Transverse colon (tissue), 4 donors: ENCODE measurements around the gene ZNF211. TPM values are rescaled to one million over a fixed set of nuclear protein-coding genes. Genes with fewer than 3 reads are reported as not detected.

ENCODE experiments used
- DNase-seq: peaks from one replicate; pipeline ENCODE4 v3.0.0-alpha.2; 2019
- H3K27ac ChIP-seq, 4 donors: fragments of 200-600 bp; sonication (generic); 2 replicates each; pipeline ENCODE4 v1.5.1; 2016 to 2018; ENCODE audit warnings: inconsistent platforms in 4 of 4
- H3K27me3 ChIP-seq: fragments of 200-600 bp; sonication (generic); 2 replicates; pipeline ENCODE4 v1.5.1; 2017; ENCODE audit warnings: inconsistent platforms
- H3K36me3 ChIP-seq, 4 donors: fragments of 200-600 bp; sonication (generic); 2 replicates each; pipeline ENCODE4 v1.5.1; 2017 to 2019; ENCODE audit warnings: inconsistent platforms in 4 of 4
- H3K4me1 ChIP-seq, 4 donors: fragments of 200-600 bp; sonication (generic); 2 replicates each; pipeline ENCODE4 v1.5.1; 2017 to 2020; ENCODE audit warnings: inconsistent platforms in 4 of 4
- H3K4me3 ChIP-seq, 4 donors: fragments of 200-600 bp; sonication (generic); 1 replicate in 1 of 4; 2 replicates in 3 of 4; pipeline versions ENCODE4 v1.5.1 to v1.6.1; 2017 to 2019; ENCODE audit warnings: inconsistent platforms in 4 of 4
- H3K9me3 ChIP-seq, 2 donors: fragments of 200-600 bp; sonication (generic); 2 replicates each; pipeline ENCODE4 v1.5.1; 2017 to 2019; ENCODE audit warnings: inconsistent platforms in 2 of 2
- EP300 ChIP-seq: sonication (generic); formaldehyde crosslinking; IDR thresholded peaks from one replicate; pipeline ENCODE4 v1.6.1; 2017; ENCODE audit warnings: antibody characterized with exemption, low read depth
- POLR2A ChIP-seq: fragments of 450-650 bp; IDR thresholded peaks from one replicate; pipeline ENCODE4 v1.6.1; 2016; ENCODE audit warnings: antibody characterized with exemption, mild to moderate bottlenecking, moderate library complexity
- POLR2AphosphoS5 ChIP-seq, 3 donors: sonication (generic); formaldehyde crosslinking; IDR thresholded peaks; one replicate each; pipeline ENCODE4 v1.6.1; 2016; ENCODE audit warnings: antibody characterized with exemption in 3 of 3
- WGBS, 2 donors: methylation state at CpG; one replicate each; pipeline ENCODE4 v1.1.5; 2018; ENCODE audit warnings: low coverage in 1 of 2; 5-methylcytosine and 5-hydroxymethylcytosine counted together
- in situ Hi-C, 4 donors: fragments of 200-750 bp; cut with MboI; loops; one replicate each; pipeline versions ENCODE4 v1.15.0 to v1.15.1; 2017; ENCODE audit warnings: low sequenced_read_pairs in 3 of 4, low pct_ligation_motif_present in 1 of 4, low pct_unique_long_range_greater_than_20kb in 1 of 4
- intact Hi-C: fragments of 100-400 bp; cut with DNase I; formaldehyde crosslinking; loops from one replicate; pipeline ENCODE4 v1.15.1; 2023; ENCODE audit warnings: low total_unique reads
- total RNA-seq, 4 donors: library from RNA; depleted of rRNA; stranded (reverse); fragments of >200 nt; gene quantifications; one replicate each; pipeline ENCODE4 v1.1.0, GENCODE V29; 2016
- TF ChIP-seq, protein P1 (sequence below), 5 experiments: fragments of 200-600 bp in 3 of 5; fragments of 450-650 bp in 2 of 5; sonication (generic) in 3 of 5; IDR thresholded peaks; 1 replicate in 2 of 5; 2 replicates in 3 of 5; pipeline ENCODE4 v1.5.1; 2016 to 2017; ENCODE audit warnings: antibody characterized with exemption in 5 of 5, inconsistent platforms in 3 of 5, mild to moderate bottlenecking in 2 of 5, moderate library complexity in 1 of 5

ZNF211 gene
- total RNA-seq, 4 donors from 2014 or later: 5.6 to 60.1 (median 15.3) TPM

DNA sequence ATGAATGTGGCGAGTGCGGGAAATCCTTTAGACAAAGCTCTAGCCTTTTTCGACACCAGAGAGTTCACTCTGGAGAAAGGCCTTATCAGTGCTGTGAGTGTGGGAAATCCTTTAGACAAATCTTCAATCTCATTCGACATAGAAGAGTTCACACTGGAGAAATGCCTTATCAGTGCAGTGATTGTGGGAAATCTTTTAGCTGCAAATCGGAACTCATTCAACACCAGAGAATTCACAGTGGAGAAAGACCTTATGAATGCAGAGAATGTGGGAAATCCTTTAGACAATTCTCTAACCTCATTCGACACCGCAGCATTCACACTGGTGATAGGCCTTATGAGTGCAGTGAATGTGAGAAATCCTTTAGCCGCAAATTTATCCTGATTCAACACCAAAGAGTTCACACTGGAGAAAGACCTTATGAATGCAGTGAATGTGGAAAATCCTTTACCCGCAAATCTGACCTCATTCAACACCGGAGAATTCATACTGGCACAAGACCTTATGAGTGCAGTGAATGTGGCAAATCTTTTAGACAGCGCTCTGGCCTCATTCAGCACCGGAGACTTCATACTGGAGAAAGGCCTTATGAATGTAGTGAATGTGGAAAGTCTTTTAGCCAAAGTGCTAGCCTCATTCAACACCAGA lies 54.5 kb downstream of the ZNF211 start:
- intact Hi-C loops: no loop called here
- H3K27ac ChIP-seq: no peak overlapping the region
- H3K36me3 ChIP-seq: peaks cover 1 to 50% (median 28%) of the 10 kb centered on the region in 4 donors
- in situ Hi-C loops: no loop called here
- no peak for DNase-seq
- no peak overlapping the region for H3K4me3 ChIP-seq
- H3K9me3 ChIP-seq: peaks cover 66 to 93% of the 10 kb centered on the region in 2 donors
- 92 to 98% methylated on average over 4 to 12 of the region's 12 CpGs for WGBS, 2 donors
- TF ChIP-seq, protein P1, sequence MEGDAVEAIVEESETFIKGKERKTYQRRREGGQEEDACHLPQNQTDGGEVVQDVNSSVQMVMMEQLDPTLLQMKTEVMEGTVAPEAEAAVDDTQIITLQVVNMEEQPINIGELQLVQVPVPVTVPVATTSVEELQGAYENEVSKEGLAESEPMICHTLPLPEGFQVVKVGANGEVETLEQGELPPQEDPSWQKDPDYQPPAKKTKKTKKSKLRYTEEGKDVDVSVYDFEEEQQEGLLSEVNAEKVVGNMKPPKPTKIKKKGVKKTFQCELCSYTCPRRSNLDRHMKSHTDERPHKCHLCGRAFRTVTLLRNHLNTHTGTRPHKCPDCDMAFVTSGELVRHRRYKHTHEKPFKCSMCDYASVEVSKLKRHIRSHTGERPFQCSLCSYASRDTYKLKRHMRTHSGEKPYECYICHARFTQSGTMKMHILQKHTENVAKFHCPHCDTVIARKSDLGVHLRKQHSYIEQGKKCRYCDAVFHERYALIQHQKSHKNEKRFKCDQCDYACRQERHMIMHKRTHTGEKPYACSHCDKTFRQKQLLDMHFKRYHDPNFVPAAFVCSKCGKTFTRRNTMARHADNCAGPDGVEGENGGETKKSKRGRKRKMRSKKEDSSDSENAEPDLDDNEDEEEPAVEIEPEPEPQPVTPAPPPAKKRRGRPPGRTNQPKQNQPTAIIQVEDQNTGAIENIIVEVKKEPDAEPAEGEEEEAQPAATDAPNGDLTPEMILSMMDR (IDR thresholded peaks at IDR 0.05): no peak
- TF ChIP-seq POLR2AphosphoS5 (IDR thresholded peaks at IDR 0.05) (no peak), POLR2A (no peak)
- H3K4me1 ChIP-seq: peaks cover 4 to 8% (median 8%) of the 10 kb centered on the region in 4 donors
- H3K27me3 ChIP-seq: no peaks in the 10 kb centered on the region

GRCh38 chr19:57688011-57688763 lies 55.2 kb downstream of the ZNF211 start:
- no peak for TF ChIP-seq POLR2AphosphoS5 (IDR thresholded peaks at IDR 0.05)
- TF ChIP-seq POLR2A: no peak
- TF ChIP-seq, protein P1 (IDR thresholded peaks at IDR 0.05): no peak
- no peak for TF ChIP-seq EP300
- 86 to 95% methylated on average over 1 to 6 of the region's 6 CpGs for WGBS, 2 donors
- no peak for DNase-seq
- H3K9me3 ChIP-seq: peaks cover 66 to 97% of the 10 kb centered on the region in 2 donors
- no peak overlapping the region for H3K27ac ChIP-seq
- intact Hi-C loops: no loop called here
- in situ Hi-C loops: no loop called here
- H3K36me3 ChIP-seq: peaks cover 1 to 50% (median 28%) of the 10 kb centered on the region in 4 donors
- H3K27me3 ChIP-seq: no peaks in the 10 kb centered on the region
- no peak overlapping the region for H3K4me3 ChIP-seq
- H3K4me1 ChIP-seq: peaks cover 0 to 1% (median under 1%) of the 10 kb centered on the region in 4 donors

DNA sequence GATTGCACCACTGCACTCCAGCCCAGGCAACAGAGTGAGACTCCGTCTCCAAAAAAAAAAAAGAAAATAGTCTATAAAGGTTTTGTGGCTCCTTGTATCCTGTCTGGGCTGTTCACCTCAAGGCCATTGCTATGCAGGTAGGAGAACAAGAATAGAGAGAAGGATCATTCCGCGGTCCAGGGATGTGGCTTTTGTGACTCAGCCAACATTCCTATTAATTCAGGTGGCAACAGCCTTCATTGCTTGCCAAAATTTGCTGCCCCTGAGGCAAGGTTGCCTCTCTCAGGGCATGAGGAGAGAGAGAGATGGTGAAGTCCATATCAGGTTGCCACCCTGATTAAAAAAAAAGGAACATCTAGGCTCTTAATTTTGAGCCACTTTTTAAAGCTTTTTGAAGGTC lies 56.8 kb downstream of the ZNF211 start:
- H3K4me3 ChIP-seq: no peak overlapping the region
- peaks cover 1 to 39% (median 23%) of the 10 kb centered on the region in 4 donors for H3K36me3 ChIP-seq
- DNase-seq: no peak
- H3K4me1 ChIP-seq: no peaks in the 10 kb centered on the region
- H3K27ac ChIP-seq: no peak overlapping the region
- peaks cover 59 to 87% of the 10 kb centered on the region in 2 donors for H3K9me3 ChIP-seq
- intact Hi-C loops (no loop called here), in situ Hi-C loops (no loop called here)
- H3K27me3 ChIP-seq: no peaks in the 10 kb centered on the region
- WGBS, 2 donors: 97 to 100% methylated on average over 3 of the region's 3 CpGs
- no peak for TF ChIP-seq POLR2A
- TF ChIP-seq POLR2AphosphoS5 (IDR thresholded peaks at IDR 0.05): no peak
- TF ChIP-seq, protein P1 (IDR thresholded peaks at IDR 0.05): no peak
- no peak for TF ChIP-seq EP300

Other genes with a start within 250 kb of the ZNF211 start
- gene ZNF548, start 243.3 kb upstream of the ZNF211 start, total RNA-seq: 10 to 100 TPM in 2 of 4 donors, 1 to 10 TPM in 2; 4.2 to 13.1 (median 8.2) TPM
- gene ZNF17, start 222.0 kb upstream of the ZNF211 start, total RNA-seq: 10 to 100 TPM; 10.6 to 53.1 (median 13.2) TPM
- gene ZNF749, start 197.8 kb upstream of the ZNF211 start, total RNA-seq: 10 to 100 TPM in 2 of 4 donors, 1 to 10 TPM in 1, under 1 TPM in 1; 0.75 to 19.1 (median 7.1) TPM
- gene VN1R1, start 176.0 kb upstream of the ZNF211 start, total RNA-seq: 10 to 100 TPM in 1 of 4 donors, under 1 TPM in 1, not detected in 2; 0.14 to 13.8 TPM
- gene ZNF772, start 155.6 kb upstream of the ZNF211 start, total RNA-seq: 10 to 100 TPM in 1 of 4 donors, 1 to 10 TPM in 2, under 1 TPM in 1; 0.75 to 25.9 (median 6.0) TPM
- gene ZNF419, start 145.4 kb upstream of the ZNF211 start, total RNA-seq: 1 to 10 TPM; 1.6 to 6.8 (median 5.1) TPM
- 10 to 100 TPM in 1 of 4 donors, 1 to 10 TPM in 3; 4.5 to 11.0 (median 5.9) TPM for gene ZNF773, start 133.2 kb upstream of the ZNF211 start, total RNA-seq
- 1 to 10 TPM; 1.9 to 5.2 (median 4.8) TPM for gene ZNF549, start 105.8 kb upstream of the ZNF211 start, total RNA-seq
- gene ZNF550, start 73.3 kb upstream of the ZNF211 start, total RNA-seq: 10 to 100 TPM in 1 of 4 donors, 1 to 10 TPM in 3; 3.4 to 41.1 (median 5.5) TPM
- gene ZNF416, start 54.3 kb upstream of the ZNF211 start, total RNA-seq: 10 to 100 TPM in 1 of 4 donors, 1 to 10 TPM in 3; 2.2 to 17.6 (median 3.0) TPM
- 1 to 10 TPM in 3 of 4 donors, under 1 TPM in 1; 0.40 to 3.3 (median 1.2) TPM for gene ZIK1, start 49.0 kb upstream of the ZNF211 start, total RNA-seq
- 1 to 10 TPM in 2 of 4 donors, not detected in 2; 2.4 to 4.4 TPM for gene ZNF530, start 33.3 kb upstream of the ZNF211 start, total RNA-seq
- gene ZNF134, start 18.9 kb upstream of the ZNF211 start, total RNA-seq: 10 to 100 TPM in 3 of 4 donors, 1 to 10 TPM in 1; 1.6 to 16.8 (median 13.8) TPM
- gene ZSCAN4, start 35.8 kb downstream of the ZNF211 start, total RNA-seq: not detected
- 10 to 100 TPM in 1 of 4 donors, 1 to 10 TPM in 3; 3.0 to 10.8 (median 7.4) TPM for gene ZNF551, start 48.8 kb downstream of the ZNF211 start, total RNA-seq
- 1 to 10 TPM; 1.1 to 2.2 (median 1.8) TPM for gene ZNF154, start 76.0 kb downstream of the ZNF211 start, total RNA-seq
- gene ZNF671, start 94.5 kb downstream of the ZNF211 start, total RNA-seq: 1 to 10 TPM in 3 of 4 donors, under 1 TPM in 1; 0.60 to 7.5 (median 4.7) TPM
- 100 to 1,000 TPM in 1 of 4 donors, 10 to 100 TPM in 3; 15.0 to 120 (median 16.7) TPM for gene ZNF776, start 113.6 kb downstream of the ZNF211 start, total RNA-seq
- gene ZNF586, start 136.5 kb downstream of the ZNF211 start, total RNA-seq: 10 to 100 TPM; 20.8 to 79.2 (median 27.3) TPM
- gene ZNF552, start 181.7 kb downstream of the ZNF211 start, total RNA-seq: 100 to 1,000 TPM in 1 of 4 donors, 10 to 100 TPM in 3; 41.2 to 145 (median 68.8) TPM
- 10 to 100 TPM; 16.1 to 34.4 (median 22.0) TPM for gene ZNF587B, start 197.1 kb downstream of the ZNF211 start, total RNA-seq
- 10 to 100 TPM; 22.4 to 61.0 (median 44.8) TPM for gene ZNF587, start 216.7 kb downstream of the ZNF211 start, total RNA-seq